DOHH2 (cell line): ENCODE results near the gene PIK3CB.

ENCODE experiments used
- H3F3A ChIP-seq: fragments of 200-600 bp; sonication (generic), shearing (Covaris generic); 2 replicates; pipeline ENCODE4 v1.6.0; 2016; ENCODE audit warnings: antibody characterized with exemption, mild to moderate bottlenecking; ENCODE audit not compliant: control insufficient read depth, insufficient read depth
- H3K27ac ChIP-seq: fragments of 200-600 bp; sonication (generic); 2 replicates; pipeline ENCODE4 v1.5.1; 2014; ENCODE audit warnings: low read depth, mild to moderate bottlenecking, low read length, moderate library complexity
- H3K27me3 ChIP-seq: fragments of 200-600 bp; sonication (generic); 2 replicates; pipeline ENCODE4 v1.6.1; 2014; ENCODE audit warnings: mild to moderate bottlenecking, low read length, mixed read lengths; ENCODE audit not compliant: control insufficient read depth
- H3K36me3 ChIP-seq: fragments of 200-600 bp; sonication (generic); 2 replicates; pipeline ENCODE4 v1.6.1; 2014; ENCODE audit warnings: mild to moderate bottlenecking, low read length, moderate library complexity, mixed read lengths; ENCODE audit not compliant: control insufficient read depth
- H3K4me1 ChIP-seq: fragments of 200-600 bp; sonication (generic); 2 replicates; pipeline ENCODE4 v1.6.1; 2014; ENCODE audit warnings: mild to moderate bottlenecking, low read length, mixed read lengths; ENCODE audit not compliant: control insufficient read depth
- H3K4me2 ChIP-seq: fragments of 200-600 bp; sonication (generic); 2 replicates; pipeline ENCODE4 v1.6.0; 2014; ENCODE audit warnings: mild to moderate bottlenecking, low read length, moderate library complexity
- H3K4me3 ChIP-seq: fragments of 200-600 bp; sonication (generic); 2 replicates; pipeline ENCODE4 v1.5.1; 2014; ENCODE audit warnings: mild to moderate bottlenecking, low read length, mixed read lengths
- H3K79me2 ChIP-seq: fragments of 200-600 bp; sonication (generic); 2 replicates; pipeline ENCODE4 v1.6.1; 2014; ENCODE audit warnings: mild to moderate bottlenecking, low read length, mixed read lengths; ENCODE audit not compliant: control insufficient read depth
- H3K9me2 ChIP-seq: fragments of 200-600 bp; sonication (generic); replicated peaks from 2 replicates; pipeline ENCODE4 v1.6.1; 2014; ENCODE audit warnings: mild to moderate bottlenecking, low read length, mixed read lengths; ENCODE audit not compliant: control insufficient read depth
- H3K9me3 ChIP-seq: fragments of 200-600 bp; sonication (generic); 2 replicates; pipeline ENCODE4 v1.6.1; 2014; ENCODE audit warnings: antibody characterized with exemption, low read length, mixed read lengths; ENCODE audit not compliant: control insufficient read depth, insufficient read depth
- H4K20me1 ChIP-seq: fragments of 200-600 bp; sonication (generic); 2 replicates; pipeline ENCODE4 v1.6.0; 2014; ENCODE audit warnings: low read depth, mild to moderate bottlenecking, antibody characterized with exemption, low read length, moderate library complexity; ENCODE audit not compliant: control insufficient read depth, insufficient read depth
- EZH2phosphoT487 ChIP-seq: fragments of 200-600 bp; sonication (generic); IDR thresholded peaks from 2 replicates; pipeline ENCODE4 v1.6.1; 2017; ENCODE audit warnings: borderline replicate concordance, mild to moderate bottlenecking, antibody characterized with exemption, low read length, moderate library complexity, mixed read lengths
- TF ChIP-seq, protein P1 (sequence below): fragments of 200-600 bp; sonication (generic); IDR thresholded peaks from one replicate; pipeline ENCODE4 v1.5.1; 2014; ENCODE audit warnings: antibody characterized with exemption, mild to moderate bottlenecking, low read depth, low read length; ENCODE audit not compliant: poor library complexity, severe bottlenecking

PIK3CB gene

GRCh38 chr3:138678874-138679392, 155.8 kb downstream of the PIK3CB start:
- Histone ChIP-seq H3K4me3 (no peak overlapping the region), H4K20me1 (no peaks in the 10 kb centered on the region), H3K9me3 (peaks cover 19% of the 10 kb centered on the region), H3K9me2 (no peaks in the 10 kb centered on the region), H3K79me2 (0 out of 2 replicates have a peak, but pooled peaks cover 3% of the 10 kb centered on the region), H3K4me2 (peak overlapping the region; percentile 34), H3K27ac (peak overlapping the region; percentile 39), H3K36me3 (peaks cover 38% of the 10 kb centered on the region), H3K27me3 (no peaks in the 10 kb centered on the region), H3K4me1 (peaks cover 57% of the 10 kb centered on the region), H3F3A (peaks cover 24% of the 10 kb centered on the region)
- no peak for TF ChIP-seq EZH2phosphoT487
- TF ChIP-seq, protein P1, sequence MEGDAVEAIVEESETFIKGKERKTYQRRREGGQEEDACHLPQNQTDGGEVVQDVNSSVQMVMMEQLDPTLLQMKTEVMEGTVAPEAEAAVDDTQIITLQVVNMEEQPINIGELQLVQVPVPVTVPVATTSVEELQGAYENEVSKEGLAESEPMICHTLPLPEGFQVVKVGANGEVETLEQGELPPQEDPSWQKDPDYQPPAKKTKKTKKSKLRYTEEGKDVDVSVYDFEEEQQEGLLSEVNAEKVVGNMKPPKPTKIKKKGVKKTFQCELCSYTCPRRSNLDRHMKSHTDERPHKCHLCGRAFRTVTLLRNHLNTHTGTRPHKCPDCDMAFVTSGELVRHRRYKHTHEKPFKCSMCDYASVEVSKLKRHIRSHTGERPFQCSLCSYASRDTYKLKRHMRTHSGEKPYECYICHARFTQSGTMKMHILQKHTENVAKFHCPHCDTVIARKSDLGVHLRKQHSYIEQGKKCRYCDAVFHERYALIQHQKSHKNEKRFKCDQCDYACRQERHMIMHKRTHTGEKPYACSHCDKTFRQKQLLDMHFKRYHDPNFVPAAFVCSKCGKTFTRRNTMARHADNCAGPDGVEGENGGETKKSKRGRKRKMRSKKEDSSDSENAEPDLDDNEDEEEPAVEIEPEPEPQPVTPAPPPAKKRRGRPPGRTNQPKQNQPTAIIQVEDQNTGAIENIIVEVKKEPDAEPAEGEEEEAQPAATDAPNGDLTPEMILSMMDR = no peak

GRCh38 chr3:138678086-138678485, 156.6 kb downstream of the PIK3CB start:
- Histone ChIP-seq H3K4me1 (peaks cover 49% of the 10 kb centered on the region), H3K27ac (no peak overlapping the region), H4K20me1 (no peaks in the 10 kb centered on the region), H3K36me3 (peaks cover 38% of the 10 kb centered on the region), H3F3A (peaks cover 24% of the 10 kb centered on the region), H3K27me3 (no peaks in the 10 kb centered on the region), H3K4me3 (no peak overlapping the region), H3K9me3 (peaks cover 19% of the 10 kb centered on the region), H3K4me2 (peak overlapping the region; percentile 41), H3K9me2 (no peaks in the 10 kb centered on the region), H3K79me2 (0 out of 2 replicates have a peak, but pooled peaks cover 3% of the 10 kb centered on the region)
- TF ChIP-seq, protein P1 = no peak
- no peak for TF ChIP-seq EZH2phosphoT487

- H3K27me3 ChIP-seq = no peaks in the 10 kb centered on the region
- H3K79me2 ChIP-seq = 0 out of 2 replicates have a peak, but pooled peaks cover 3% of the 10 kb centered on the region
- H3K9me3 ChIP-seq = peaks cover 19% of the 10 kb centered on the region
- no peak overlapping the region for H3K27ac ChIP-seq
- peaks cover 7% of the 10 kb centered on the region for H3F3A ChIP-seq
- no peak for TF ChIP-seq EZH2phosphoT487
- TF ChIP-seq, protein P1 = no peak
- H3K9me2 ChIP-seq = no peaks in the 10 kb centered on the region
- H3K36me3 ChIP-seq = peaks cover 29% of the 10 kb centered on the region
- H3K4me1 ChIP-seq = peaks cover 37% of the 10 kb centered on the region
- no peaks in the 10 kb centered on the region for H4K20me1 ChIP-seq
- H3K4me2 ChIP-seq = no peak overlapping the region
- H3K4me3 ChIP-seq = no peak overlapping the region
Measured at GRCh38 chr3:138675393-138675792, 159.3 kb downstream of the PIK3CB start.
